SIG-M5 treated with dmso at 0.1 percent for 504 hours (cell line): ENCODE results near the gene SAT2.

Experiments used
- DNase-seq: peaks from one replicate; lab custom pipeline; 2025; ENCODE audit not compliant: unreplicated experiment; lab: John Stamatoyannopoulos, UW

The SAT2 gene

GRCh38 chr17:7576432-7576937, 51.1 kb downstream of the SAT2 start:
- no peak for DNase-seq
